Calu3 (cell line): Measurements from ENCODE around the gene PAK6. TPM values are rescaled to one million over a fixed set of nuclear protein-coding genes. Genes with fewer than 3 reads are reported as not detected.
A peak's percentile ranks its signal among the peaks of the same experiment; 100 is the strongest.

ENCODE experiments used
- BruUV-seq: library from RNA; stranded (reverse); fragments of 400-500 nt; replicated peaks from 2 replicates; lab custom pipeline; 2021; lab: Mats Ljungman, UMichigan
- CTCF ChIA-PET: fragments of 300-600 bp; sonication (Branson Sonifier 250); formaldehyde crosslinking; loops from one replicate; lab custom pipeline; 2022; ENCODE audit warnings: antibody characterized with exemption; lab: Charles Lee
- DNase-seq: peaks from one replicate; pipeline ENCODE4 v3.0.0; 2022
- H3K27ac Mint-ChIP-seq: one replicate; pipeline ENCODE4 v1.8.0; 2022; ENCODE audit warnings: mixed read lengths; ENCODE audit not compliant: unreplicated experiment
- H3K27me3 Mint-ChIP-seq: one replicate; pipeline ENCODE4 v1.8.0; 2022; ENCODE audit warnings: mixed read lengths; ENCODE audit not compliant: unreplicated experiment
- H3K36me3 Mint-ChIP-seq: one replicate; pipeline ENCODE4 v1.8.0; 2022; ENCODE audit warnings: mild to moderate bottlenecking, moderate library complexity, mixed read lengths; ENCODE audit not compliant: insufficient read depth, unreplicated experiment
- H3K4me1 Mint-ChIP-seq: one replicate; pipeline ENCODE4 v1.8.0; 2022; ENCODE audit warnings: mild to moderate bottlenecking, low read depth, mixed read lengths; ENCODE audit not compliant: unreplicated experiment
- H3K4me3 Mint-ChIP-seq: one replicate; pipeline ENCODE4 v1.8.0; 2022; ENCODE audit warnings: mild to moderate bottlenecking, low read depth, moderate library complexity, mixed read lengths; ENCODE audit not compliant: unreplicated experiment
- H3K9me3 Mint-ChIP-seq: one replicate; pipeline ENCODE4 v1.8.0; 2022; ENCODE audit warnings: low read depth, mixed read lengths; ENCODE audit not compliant: unreplicated experiment
- CTCF ChIP-seq: fragments of 200-600 bp; IDR thresholded peaks from one replicate; pipeline ENCODE4 v1.8.0; 2022; ENCODE audit warnings: antibody characterized with exemption; ENCODE audit not compliant: unreplicated experiment
- intact Hi-C: fragments of 100-400 bp; cut with micrococcal nuclease; formaldehyde crosslinking; loops from one replicate; pipeline ENCODE4 v1.10.0; 2022; ENCODE audit not compliant: unreplicated experiment
- total RNA-seq: library from RNA; stranded (reverse); gene quantifications from 2 replicates; pipeline ENCODE4 v1.2.3, GENCODE V29; 2022

The PAK6 gene
- total RNA-seq, 1 experiment from 2014 or later, result 7.1 TPM

- no TSS peak for BruUV-seq
- Mint-ChIP-seq H3K9me3 (no peaks in the 10 kb centered on the region), H3K4me3 (no peak overlapping the region), H3K27ac (no peak overlapping the region), H3K4me1 (no peaks in the 10 kb centered on the region), H3K27me3 (no peaks in the 10 kb centered on the region), H3K36me3 (peaks cover 5% of the 10 kb centered on the region)
- TF ChIP-seq CTCF, result no peak
- CTCF ChIA-PET, result interaction anchor here (0.6 kb wide), 1 partner anchor 1561 kb away, joined by 4 read pairs; the partner anchor contains the start of gene PLA2G4B
- intact Hi-C loops, result no loop called here
- DNase-seq, result no peak
Measured at GRCh38 chr15:40277471-40277870, 38.6 kb downstream of the PAK6 start.

- intact Hi-C loops, result loop anchor here (2.0 kb wide), 1 partner anchor 145 kb away; no protein-coding TSS in a partner anchor
- Mint-ChIP-seq H3K36me3 (peaks cover 5% of the 10 kb centered on the region), H3K4me1 (no peaks in the 10 kb centered on the region), H3K27ac (no peak overlapping the region), H3K9me3 (no peaks in the 10 kb centered on the region), H3K4me3 (no peak overlapping the region), H3K27me3 (no peaks in the 10 kb centered on the region)
- CTCF ChIA-PET, result interaction anchor here (0.6 kb wide), 1 partner anchor 1560 kb away, joined by 4 read pairs; the partner anchor contains the start of gene PLA2G4B
- BruUV-seq, result no TSS peak
- DNase-seq, result no peak
- no peak for TF ChIP-seq CTCF
Measured at GRCh38 chr15:40278026-40278425, 39.2 kb downstream of the PAK6 start.

GRCh38 chr15:40279437-40280141, 40.7 kb downstream of the PAK6 start:
- TF ChIP-seq CTCF, result peak; percentile 46
- Mint-ChIP-seq H3K27me3 (no peaks in the 10 kb centered on the region), H3K27ac (no peak overlapping the region), H3K4me3 (no peak overlapping the region), H3K4me1 (no peaks in the 10 kb centered on the region), H3K36me3 (peaks cover 5% of the 10 kb centered on the region), H3K9me3 (no peaks in the 10 kb centered on the region)
- no TSS peak for BruUV-seq
- DNase-seq, result peak; percentile 80
- CTCF ChIA-PET, result interaction anchor here (0.6 to 1.4 kb wide), 8 partner anchors 10 to 142 kb away, joined by 3 to 17 read pairs (median 4); partner anchors contain the start of genes INAFM2 and PLCB2
- intact Hi-C loops, result loop anchor here (1.0 to 2.0 kb wide), 2 partner anchors 31 to 143 kb away; no protein-coding TSS in a partner anchor

- H3K4me1 Mint-ChIP-seq, result no peaks in the 10 kb centered on the region
- BruUV-seq, result no TSS peak
- CTCF ChIA-PET, result interaction anchor here (1.4 kb wide), 1 partner anchor 58 kb away, joined by 11 read pairs; no protein-coding TSS in a partner anchor
- H3K27me3 Mint-ChIP-seq, result no peaks in the 10 kb centered on the region
- TF ChIP-seq CTCF, result no peak
- intact Hi-C loops, result no loop called here
- H3K9me3 Mint-ChIP-seq, result no peaks in the 10 kb centered on the region
- H3K36me3 Mint-ChIP-seq, result peaks cover 5% of the 10 kb centered on the region
- no peak for DNase-seq
- H3K27ac Mint-ChIP-seq, result no peak overlapping the region
- H3K4me3 Mint-ChIP-seq, result peak overlapping the region; percentile 28
Measured at GRCh38 chr15:40280260-40281056, 41.6 kb downstream of the PAK6 start.
